H54 (cell line): ENCODE data around the gene ZNF77.
"Not testable (repeated sequence)": the region's sequence is repeated elsewhere in the genome, so short reads cannot be mapped to it uniquely, and the experiment has no call there.

ENCODE experiments used
- DNase-seq: peaks from one replicate; pipeline ENCODE4 v3.0.0; 2011; ENCODE audit warnings: low spot score, mixed read lengths; ENCODE audit not compliant: insufficient read length
- FAIRE-seq: peaks from 3 replicates; lab custom pipeline; 2011; peaks lifted over from hg19 to GRCh38; lab: Jason Lieb, UNC
- POLR2A ChIP-seq: IDR thresholded peaks from 2 replicates; pipeline ENCODE4 v1.6.1; 2011; ENCODE audit warnings: low read depth, mild to moderate bottlenecking, low read length

ZNF77 gene

DNA sequence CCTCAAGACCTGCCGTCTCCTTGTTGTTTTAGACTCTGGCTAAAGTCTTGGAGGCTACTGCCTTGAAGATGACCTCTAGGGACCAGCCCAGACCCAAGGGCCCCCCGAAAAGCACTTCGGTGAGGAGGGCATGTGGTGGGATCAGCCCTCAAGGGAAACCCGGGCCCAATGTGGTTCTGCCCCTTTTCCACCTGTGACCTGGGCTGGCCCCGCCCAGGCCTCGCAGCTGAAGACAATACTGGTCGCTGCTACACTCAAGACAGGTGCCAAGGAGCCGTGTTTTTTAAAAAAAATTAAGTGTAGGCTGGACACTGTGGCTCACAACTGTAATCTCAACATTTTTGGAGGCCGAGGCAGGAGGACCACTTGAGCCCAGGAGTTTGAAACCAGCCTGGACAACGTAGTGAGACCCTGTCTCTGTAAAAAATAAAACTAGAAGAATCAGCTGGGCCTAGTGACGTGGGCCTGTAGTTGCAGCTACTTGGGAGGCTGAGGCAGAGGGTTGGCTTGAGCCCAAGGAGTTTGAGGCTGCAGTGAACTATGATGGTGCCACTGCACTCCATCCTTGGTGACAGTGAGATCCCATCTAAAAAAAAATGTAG lies 33.5 kb upstream of the ZNF77 start:
- no peak for TF ChIP-seq POLR2A
- DNase-seq (no peak), FAIRE-seq (no peak)

GRCh38 chr19:2977746-2978138 lies 33.0 kb upstream of the ZNF77 start:
- FAIRE-seq = no peak

GRCh38 chr19:2977001-2977745 lies 32.4 kb upstream of the ZNF77 start, which contains the start of gene TLE6:
Gene TLE6 (plus strand): TSS chr19:2977564. CDS start chr19:2978234, 670 bp downstream.
- TF ChIP-seq POLR2A = no peak; the same call in none of the 2 replicates
- DNase-seq = peak; percentile 100

More at GRCh38 chr19:2977746-2978138, 33.0 kb upstream of the ZNF77 start:
- DNase-seq = no peak
- no peak for TF ChIP-seq POLR2A

GRCh38 chr19:2976609-2977000 lies 31.8 kb upstream of the ZNF77 start:
- DNase-seq (no peak), FAIRE-seq (no peak)
- TF ChIP-seq POLR2A = no peak

More at GRCh38 chr19:2977001-2977745, 32.4 kb upstream of the ZNF77 start, which contains the start of gene TLE6:
- no peak for FAIRE-seq

DNA sequence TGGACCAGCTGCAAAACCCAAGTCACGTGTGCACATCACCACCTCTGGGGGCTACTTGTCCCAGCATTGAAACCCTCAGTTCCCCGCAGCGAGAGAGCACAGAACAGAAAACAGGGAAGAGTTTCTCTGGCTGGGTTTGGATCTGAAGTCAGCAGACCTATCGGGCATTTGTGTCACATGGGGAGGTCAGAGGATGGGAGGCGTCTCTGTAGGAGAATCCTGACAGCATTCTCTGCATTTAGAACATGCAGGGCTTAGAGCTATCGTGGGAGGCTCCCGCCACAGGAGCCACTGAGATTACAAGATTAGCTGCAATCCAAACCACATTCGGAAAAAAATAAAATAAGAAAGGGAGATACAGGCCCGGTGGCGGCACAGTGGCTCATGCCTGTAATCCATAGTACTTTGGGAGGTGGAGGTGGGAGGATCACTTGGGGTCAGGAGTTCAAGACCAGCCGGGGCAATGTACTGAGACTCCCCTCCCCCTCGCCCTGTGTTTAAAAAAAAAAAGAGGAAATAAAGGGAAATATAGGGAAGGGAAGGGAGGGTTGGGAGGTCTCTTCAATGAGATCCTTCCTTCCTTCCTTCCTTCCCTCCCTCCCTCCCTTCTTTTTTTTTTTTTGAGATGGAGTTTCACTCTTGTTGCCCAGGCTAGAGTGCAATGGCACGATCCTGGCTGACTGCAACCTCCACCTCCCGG lies 29.7 kb upstream of the ZNF77 start:
- no peak for TF ChIP-seq POLR2A
- DNase-seq (no peak), FAIRE-seq (no peak)

GRCh38 chr19:2973229-2973628 lies 28.5 kb upstream of the ZNF77 start:
- DNase-seq (no peak), FAIRE-seq (no peak)
- no peak for TF ChIP-seq POLR2A

DNA sequence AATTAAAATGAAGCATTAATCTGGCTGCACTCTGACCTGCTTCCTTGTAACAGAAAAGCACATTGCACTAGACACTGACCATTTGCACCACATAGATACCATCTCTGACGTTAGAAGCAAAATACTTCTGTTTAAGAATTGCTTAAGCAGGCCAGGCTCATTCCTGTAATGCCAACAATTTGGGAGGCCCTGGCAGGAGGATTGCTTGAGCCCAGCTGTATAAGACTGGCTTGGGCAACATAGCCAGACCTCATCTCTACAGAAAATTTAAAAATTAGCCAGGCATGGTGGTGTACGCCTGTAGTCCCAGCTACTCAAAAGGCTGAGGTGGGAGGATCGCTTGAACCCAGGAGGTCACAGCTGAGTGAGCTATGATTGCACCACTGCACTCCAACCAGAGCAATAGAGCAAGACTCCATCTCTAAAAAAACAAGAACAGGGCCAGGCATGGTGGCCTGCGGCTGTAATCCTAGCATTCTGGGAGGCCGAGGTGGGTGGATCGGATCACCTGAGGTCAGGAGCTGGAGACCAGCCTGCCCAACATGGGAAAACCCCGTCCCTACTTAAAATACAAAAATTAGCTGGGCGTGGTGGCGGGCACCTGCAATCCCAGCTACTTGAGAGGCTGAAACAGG lies 25.5 kb upstream of the ZNF77 start:
- no peak for FAIRE-seq
- TF ChIP-seq POLR2A = no peak

DNA sequence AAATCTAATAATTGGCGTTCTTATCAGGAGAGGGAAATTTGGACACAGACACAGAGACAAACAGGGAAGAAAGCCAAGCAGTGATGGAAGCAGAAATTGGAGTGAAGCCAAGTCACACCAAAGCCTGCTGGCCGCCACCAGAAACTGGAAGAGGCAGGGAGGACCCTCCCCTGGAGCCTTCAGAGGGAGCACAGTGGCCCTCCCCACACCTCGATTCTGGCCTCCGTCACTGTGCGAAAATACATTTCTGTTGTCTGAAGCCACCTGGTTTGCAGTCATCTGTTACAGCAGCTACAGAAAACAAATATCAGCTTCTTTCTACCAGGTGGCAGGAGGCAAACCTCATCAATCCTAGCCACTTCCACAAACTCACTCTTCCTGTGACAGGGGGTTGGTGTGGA lies 24.3 kb upstream of the ZNF77 start:
- no peak for DNase-seq
- no peak for FAIRE-seq
- no peak for TF ChIP-seq POLR2A

More for the DNA sequence above, 25.5 kb upstream of the ZNF77 start:
- DNase-seq = no peak

DNA sequence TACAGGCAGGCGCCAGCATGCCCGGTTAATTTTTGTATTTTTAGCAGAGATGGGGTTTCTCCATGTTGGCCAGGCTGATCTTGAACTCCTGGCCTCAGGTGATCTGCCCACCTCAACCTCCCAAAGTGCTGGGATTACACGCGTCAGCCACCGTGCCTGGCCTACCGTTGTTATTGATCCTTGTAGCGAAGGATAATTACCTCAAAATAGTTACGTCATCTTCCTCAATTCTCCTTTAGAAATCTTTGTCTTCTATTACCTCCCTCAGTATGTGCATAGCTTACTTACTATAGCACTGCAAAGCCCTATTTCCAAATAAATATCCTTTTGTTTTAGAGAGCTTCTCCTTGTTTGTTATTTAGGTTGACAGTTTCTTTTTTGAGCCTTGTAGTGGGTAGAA lies 23.2 kb upstream of the ZNF77 start:
- no peak for TF ChIP-seq POLR2A
- DNase-seq (no peak), FAIRE-seq (no peak)

DNA sequence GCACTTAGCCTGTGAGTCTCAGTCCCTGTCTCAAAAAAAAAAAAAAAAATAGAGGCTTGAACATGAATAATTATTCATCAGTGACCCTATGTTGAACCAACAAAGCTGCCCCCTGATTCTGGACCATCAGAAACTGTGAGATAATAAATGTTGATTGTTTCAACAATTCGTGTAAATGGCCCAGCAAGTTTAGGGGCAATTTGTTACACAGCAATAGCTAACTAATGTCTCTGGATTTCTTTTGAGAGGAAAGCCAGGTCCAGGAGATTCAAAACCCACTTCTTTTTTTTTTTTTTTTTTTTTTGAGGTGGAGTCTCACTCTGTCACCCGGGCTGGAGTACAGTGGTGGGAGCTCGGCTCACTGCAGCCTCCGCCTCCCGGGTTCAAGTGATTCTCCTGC lies 20.1 kb upstream of the ZNF77 start:
- FAIRE-seq (no peak), DNase-seq (no peak)
- TF ChIP-seq POLR2A = no peak

GRCh38 chr19:2963631-2964030 lies 18.9 kb upstream of the ZNF77 start:
- FAIRE-seq, DNase-seq: not testable (repeated sequence)

GRCh38 chr19:2963122-2963521 lies 18.4 kb upstream of the ZNF77 start:
- TF ChIP-seq POLR2A = no peak
- DNase-seq (no peak), FAIRE-seq (no peak)

DNA sequence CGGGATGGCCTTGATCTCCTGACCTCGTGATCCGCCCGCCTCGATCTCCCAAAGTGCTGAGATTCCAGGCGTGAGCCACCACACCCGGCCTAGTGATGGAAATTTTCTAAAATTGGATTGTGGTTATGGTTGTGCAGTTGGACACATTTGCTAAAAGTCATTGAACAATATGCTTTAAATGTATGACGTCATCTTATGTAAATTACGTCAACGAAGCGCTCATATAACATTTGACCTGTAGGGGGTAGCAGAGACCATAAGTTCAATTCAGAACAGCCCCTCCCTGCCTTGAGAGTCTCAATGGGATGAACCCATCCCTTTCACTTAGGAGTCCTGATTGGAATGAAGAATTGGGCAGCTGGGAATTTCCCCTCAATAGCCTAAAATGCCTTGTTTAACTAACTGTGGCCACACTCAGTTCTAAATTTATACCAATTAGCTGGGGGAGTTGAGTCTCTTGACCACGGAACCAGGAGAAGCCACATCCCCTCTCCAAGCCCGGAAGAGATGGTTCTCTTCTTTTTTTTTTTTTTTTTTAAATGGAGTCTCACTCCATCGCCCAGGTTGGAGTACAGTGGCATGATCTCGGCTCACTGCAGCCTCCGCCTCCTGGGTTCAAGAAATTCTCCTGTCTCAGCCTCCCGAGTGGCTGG lies 17.4 kb upstream of the ZNF77 start:
- no peak for TF ChIP-seq POLR2A
- FAIRE-seq (no peak), DNase-seq (no peak)

- DNase-seq = no peak
- TF ChIP-seq POLR2A = no peak
- FAIRE-seq = no peak
Measured at GRCh38 chr19:2960120-2960519, 15.3 kb upstream of the ZNF77 start.
